NCI-H2196 treated with DMSO at 0.1 percent for 48 hours (cell line): ENCODE data around the gene SF3A2.
A peak's percentile ranks its signal among the peaks of the same experiment; 100 is the strongest.

ENCODE experiments used
- DNase-seq: peaks from one replicate; lab custom pipeline; 2025; ENCODE audit not compliant: unreplicated experiment; lab: John Stamatoyannopoulos, UW

Gene SF3A2

DNA sequence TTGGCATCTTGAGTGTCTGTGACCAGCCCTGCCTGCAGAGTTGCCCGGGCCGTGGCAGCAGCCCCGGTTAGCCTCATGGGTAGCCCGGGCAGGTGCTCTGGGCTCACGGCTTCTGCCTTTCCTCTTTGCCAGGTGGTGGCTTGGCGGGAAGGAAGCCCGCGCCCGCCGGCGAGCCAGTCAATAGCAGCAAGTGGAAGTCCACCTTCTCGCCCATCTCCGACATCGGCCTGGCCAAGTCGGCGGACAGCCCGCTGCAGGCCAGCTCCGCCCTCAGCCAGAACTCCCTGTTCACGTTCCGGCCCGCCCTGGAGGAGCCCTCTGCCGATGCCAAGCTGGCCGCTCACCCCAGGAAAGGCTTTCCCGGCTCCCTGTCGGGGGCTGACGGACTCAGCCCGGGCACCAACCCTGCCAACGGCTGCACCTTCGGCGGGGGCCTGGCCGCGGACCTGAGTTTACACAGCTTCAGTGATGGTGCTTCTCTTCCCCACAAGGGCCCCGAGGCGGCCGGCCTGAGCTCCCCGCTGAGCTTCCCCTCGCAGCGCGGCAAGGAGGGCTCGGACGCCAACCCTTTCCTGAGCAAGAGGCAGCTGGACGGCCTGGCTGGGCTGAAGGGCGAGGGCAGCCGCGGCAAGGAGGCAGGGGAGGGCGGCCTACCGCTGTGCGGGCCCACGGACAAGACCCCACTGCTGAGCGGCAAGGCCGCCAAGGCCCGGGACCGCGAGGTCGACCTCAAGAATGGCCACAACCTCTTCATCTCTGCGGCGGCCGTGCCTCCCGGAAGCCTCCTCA lies 10.4 kb upstream of the SF3A2 start:
- no peak for DNase-seq

DNA sequence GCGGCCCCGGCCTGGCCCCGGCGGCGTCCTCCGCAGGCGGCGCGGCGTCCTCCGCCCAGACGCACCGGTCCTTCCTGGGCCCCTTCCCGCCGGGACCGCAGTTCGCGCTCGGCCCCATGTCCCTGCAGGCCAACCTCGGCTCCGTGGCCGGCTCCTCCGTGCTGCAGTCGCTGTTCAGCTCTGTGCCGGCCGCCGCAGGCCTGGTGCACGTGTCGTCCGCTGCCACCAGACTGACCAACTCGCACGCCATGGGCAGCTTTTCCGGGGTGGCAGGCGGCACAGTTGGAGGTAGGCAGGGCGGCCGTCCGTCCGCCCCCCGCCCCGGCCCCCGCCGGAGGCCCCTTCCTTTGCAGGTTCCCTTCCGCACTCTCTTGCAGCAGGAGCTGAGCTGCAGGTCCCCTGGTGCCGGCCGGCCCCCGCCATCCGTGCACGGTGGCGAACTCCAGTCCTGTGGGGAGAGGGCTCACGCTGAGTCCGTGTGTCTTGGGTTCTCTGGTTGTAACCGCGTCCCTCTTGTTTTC lies 9.7 kb upstream of the SF3A2 start:
- no peak for DNase-seq

DNA sequence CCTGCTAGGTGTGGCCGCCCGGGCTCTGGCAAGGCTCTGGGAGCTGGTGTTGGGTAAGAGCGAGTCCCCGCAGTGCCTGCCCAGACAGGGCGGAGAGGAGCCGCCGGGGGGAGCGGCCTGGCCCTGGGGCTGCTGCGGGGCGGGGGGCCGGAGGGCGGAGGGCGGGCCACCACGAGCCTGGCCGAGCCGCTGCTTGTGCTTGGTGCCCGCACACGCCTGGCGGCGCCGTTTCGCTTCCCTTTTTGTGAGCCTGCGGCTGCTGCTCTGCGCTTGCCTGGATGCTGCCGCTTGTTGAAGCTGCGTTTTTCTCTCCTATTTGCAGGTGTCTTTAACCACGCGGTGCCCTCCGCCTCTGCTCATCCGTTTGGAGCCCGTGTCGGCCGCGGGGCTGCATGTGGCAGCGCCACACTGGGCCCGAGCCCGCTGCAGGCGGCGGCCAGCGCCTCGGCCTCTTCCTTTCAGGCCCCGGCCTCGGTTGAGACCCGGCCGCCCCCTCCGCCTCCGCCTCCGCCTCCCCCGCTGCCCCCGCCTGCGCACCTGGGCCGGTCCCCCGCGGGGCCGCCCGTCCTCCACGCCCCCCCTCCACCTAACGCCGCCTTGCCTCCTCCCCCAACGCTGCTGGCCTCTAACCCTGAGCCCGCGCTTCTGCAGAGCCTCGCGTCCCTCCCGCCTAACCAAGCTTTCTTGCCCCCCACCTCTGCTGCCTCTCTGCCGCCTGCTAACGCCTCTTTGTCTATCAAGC lies 9.0 kb upstream of the SF3A2 start:
- no peak for DNase-seq

DNA sequence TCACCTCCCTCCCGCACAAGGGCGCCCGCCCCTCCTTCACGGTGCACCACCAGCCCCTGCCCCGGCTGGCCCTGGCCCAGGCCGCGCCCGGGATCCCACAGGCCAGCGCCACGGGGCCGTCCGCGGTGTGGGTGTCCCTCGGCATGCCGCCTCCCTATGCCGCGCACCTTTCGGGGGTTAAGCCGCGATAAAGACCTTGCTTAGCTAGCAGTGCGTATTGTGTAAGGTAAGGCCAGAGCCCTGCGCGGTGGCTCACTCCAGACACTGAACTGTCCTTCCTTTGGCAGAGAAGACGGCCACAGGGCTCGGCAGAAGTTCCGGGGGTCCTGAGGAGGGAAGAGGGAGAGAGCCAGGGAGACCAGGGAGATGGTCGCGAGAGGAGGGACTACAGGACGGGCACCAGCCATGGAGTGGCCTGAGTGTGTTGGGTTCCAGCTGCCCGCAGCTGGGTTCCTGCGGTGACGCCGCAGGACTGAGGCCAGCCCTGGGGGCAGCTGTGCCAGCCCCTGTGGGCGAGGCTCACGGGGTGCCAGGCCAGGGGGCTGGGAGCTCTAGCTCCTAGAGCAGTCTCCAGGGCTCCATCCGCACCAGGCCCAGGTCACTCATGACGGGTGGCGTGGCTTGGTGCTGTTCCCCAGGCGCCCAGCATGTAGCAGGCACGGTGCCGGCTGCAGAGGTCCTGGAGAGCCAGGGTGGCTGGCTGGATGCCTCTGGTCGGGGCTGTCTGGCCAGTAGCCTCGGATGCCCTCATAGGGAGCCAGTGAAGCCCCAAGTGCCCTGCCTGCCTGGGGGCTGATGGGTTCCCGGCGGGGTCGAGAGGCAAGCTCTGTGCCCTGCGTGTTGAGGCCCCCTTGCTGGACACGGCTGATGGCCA lies 8.2 kb upstream of the SF3A2 start:
- no peak for DNase-seq

DNA sequence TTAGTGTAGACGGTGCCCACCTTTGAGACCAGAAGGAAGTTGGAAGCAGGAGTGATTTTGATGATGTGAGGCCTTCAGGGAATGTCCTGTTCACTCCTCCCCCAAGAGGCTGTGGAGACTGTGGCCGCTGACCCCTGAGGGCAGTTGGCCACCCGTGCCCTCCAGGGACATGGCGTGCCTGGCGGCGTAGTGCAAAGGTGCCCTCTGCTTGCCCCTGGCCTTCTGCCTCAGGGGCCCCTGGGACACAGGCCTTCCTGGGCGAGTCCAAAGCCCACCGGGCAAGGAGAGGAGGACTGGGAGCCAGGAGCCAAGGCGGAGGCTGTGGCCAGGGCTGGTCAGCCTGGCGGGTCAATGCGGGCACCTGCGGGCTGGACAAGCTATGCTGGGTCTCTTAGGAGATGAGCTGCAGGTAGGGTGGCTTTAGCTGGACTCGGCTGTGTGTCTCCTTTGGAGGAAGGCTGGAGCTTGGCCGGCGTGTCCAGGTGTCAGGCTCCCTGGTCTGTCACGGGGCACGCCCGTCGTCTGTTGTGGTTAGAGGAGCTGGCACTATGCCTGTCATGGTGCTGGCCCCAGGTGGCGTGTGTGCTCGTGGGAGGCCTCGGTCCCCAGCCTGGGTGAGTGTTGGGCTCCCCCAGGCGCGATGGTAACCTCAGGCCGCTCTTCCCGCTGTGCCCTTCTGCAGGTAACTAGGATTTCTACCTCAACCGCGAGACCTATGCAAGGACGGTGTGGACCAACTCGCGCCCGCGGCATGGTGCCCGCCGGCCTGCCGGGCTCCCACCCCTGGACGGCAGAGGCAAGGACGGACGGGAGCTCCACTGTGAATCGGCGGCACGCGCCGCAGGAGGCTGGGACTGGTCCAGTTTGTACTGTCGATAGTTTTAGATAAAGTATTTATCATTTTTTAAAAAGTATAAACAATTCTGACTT lies 7.3 kb upstream of the SF3A2 start:
- DNase-seq = no peak

DNA sequence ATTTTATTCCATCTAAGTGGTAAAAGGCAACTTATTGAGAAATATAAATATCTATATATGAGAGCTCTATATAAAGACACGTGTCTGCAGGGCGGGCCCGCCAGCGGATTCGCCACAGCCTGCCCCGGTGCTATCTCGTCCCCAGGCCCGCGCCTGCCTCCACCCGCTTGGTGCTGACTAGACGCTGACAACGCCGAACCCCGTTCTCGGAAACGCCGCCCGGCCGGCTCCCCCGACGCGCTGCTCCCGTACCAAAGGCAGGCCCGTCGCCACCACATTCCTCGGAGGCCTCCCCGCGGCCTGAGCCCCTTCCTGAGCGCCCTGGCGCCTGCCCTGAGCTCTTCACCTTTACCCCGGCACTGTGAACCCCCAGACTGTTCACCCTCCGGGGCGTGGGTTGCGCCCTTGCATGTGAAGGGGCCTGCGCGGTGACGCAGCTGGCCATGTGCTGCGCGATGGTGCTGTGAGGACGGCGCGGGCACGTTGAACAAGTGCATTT lies 6.5 kb upstream of the SF3A2 start:
- no peak for DNase-seq

DNA sequence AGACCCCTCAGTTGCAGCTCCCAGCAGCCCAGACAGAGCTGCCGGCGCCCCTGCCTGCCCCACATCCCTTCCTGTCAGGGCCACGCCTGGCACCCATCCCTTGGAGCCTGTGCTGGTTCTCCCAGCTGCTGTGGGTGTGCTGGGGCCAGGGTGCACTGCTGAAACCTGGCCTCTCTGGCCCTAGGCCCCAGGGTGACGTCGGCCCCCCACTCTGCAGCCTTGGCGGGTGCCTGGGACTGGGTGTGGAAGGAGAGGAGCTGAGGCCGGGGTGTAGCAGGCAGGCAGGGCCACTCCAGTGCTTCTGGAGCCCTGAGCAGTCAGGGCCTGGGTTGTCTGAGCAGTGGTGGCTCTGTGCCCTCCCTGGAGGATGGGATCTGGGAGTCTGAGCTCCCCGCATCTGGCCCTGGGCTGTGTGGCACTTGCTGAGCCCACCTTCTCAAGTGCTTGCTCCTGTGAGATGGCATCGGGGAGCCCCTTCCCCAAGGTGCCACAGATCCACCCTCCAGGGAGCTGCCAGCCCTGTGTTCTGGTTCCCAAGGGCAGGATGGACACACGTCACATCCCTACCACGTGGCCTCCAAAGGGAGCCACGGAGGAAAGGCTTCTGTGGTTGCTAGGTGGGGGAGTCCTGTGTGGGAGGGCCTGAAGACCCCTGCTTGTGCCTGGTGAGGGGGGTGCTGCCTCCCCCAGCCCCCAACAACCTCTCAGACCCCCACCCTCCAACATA lies 5.7 kb upstream of the SF3A2 start:
- DNase-seq = no peak

DNA sequence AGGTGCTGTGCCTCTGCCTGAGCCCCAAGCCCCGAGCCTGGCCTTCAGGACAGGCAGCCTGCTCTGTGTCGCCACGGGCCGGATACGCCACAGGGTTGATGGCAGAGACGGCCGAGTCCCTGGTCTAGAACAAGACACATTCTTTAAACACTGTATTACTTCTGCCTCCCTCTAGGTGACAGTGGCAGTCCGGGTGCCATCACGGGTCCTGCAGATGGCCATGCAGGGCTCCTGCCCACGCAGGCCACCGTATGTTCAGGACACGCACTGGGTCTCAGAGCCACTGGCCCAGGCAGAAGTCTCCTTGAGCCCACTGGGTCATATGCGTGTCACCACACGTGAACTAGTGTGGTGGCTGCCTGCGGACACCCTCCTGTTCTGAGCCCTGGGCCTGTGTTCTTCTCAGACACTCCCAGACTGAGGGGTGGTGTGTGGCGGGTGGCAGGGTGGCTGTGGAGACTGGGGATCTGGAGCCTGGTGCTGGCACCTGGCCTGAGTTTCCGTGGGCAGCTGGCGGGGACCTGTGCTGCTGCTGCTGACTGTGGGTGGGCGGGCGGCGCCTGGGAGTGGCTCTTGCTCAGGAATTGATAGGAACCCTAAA lies 4.9 kb upstream of the SF3A2 start:
- DNase-seq = no peak

DNA sequence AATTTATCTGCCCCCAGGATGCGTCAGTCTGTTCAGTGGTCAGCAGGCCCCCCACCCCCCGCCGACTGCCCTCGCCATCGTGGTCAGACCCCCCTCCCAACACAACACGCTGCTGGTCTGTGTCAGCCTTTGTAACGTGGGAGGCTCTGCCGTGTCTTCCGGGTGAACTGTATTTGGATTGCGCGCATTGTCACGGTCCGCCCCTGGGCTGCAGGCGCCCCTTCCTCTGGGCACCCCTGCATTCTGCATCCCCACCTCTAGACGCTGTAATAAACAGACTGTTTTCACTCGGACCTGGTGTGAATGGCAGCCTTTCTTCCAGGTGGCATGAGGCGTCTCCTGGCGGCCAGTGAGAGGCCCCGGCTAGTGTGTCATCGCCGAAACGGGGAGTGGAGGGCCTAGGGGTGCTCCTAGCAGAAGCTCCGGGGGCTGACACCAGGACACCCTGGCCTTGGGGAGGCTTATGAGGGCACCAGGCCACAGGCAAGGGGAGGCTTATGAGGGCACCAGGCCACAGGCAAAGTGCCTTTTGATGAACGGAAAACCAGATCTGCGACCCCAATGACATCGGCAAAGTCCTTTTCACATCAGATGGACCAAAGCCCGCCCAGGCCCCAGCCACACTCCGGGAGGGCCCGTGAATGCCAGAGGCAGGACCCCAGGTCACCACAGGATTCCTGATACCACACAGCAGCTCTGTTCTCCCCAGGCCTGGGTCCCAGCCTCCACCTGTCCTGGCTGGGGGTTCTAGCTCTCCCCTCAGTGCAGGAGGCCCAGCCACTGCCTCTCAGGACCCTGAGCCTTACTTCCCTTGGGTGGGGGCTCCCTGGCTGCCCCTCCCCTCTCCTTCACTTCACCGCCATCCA lies 4.1 kb upstream of the SF3A2 start:
- no peak for DNase-seq

DNA sequence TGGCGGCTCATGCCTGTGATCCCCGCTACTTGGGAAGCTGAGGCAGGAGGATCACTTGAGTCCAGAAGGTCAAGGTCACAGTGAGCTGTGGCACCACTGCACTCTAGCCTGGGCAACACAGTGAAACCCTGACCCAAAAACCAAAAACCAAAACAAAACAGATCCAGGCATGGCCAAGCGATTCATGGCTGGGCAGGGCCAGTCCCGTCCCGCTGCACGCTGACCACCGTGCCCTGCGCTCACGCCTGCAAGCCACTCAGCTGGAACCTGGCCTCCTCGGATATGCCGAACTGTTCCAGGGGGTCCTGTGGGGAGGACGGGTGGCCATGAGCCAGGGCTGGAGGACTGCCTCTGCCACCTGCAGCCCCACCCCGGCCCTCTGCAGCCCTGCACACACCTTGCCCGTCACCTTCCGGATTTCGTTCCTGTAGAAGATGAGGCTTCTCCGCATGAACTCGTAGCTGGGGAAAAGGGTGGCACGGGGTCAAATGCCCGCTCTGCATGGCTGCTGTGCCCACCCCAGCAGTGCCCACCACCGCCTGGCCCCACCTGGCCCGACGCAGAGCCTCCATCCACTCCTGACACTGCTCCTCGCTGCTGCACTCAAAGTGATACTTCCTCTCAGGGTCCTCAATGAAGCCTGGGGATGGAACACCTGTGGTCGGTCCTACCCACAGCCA lies 2.9 kb upstream of the SF3A2 start:
- DNase-seq = no peak

DNA sequence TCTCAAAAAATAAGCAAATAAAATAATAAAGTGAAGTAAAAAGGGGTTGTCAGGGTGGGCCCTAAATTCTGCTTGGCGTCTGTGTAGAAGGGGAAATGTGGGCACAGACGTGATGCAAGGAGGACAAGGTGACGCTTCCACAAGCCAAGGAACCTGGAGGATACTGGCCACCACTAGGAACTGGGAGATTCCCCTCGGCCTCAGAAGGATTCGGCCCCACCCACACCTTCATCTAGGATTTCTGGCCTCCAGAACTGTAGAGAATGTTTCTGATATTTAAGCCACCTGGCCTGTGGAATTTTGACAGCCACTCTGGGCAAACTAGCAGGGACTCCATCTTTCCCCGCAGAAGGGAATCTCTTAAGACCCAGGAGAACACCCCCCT lies 1.6 kb upstream of the SF3A2 start:
- peak; percentile 31 for DNase-seq

DNA sequence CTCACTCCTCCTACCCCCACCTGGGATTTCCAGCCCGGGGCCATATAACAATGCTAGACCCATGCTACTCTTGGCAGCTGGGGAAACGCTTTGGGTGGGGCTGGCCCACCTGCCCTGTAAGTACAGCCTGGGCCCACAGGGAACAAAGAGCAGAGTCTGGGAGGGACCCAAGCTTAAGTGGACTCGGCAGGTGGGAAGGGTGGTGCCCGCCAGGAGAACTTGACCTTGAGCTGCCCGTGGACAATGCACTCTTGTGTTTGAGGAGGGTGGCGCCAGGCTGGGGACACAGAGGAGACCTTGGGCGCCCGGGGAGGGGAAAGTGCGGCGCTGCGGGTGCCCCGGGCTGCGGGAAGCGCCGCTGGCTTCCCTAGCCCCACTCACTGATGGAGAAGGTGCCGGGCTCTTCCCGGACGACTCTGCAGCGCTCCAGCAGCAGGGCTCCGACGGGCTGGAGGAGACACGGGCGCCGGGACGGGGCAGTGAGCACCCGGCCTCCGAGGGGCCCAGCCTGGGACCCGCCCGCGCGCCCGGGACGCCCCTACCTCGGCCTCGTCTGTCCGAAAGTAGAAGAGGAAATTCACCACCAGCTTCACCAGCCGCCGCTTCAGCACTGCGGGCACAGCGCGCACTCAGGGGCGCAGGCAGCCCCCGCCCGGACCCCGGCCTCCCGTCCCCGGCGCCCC lies 1.1 kb upstream of the SF3A2 start:
- peak; percentile 47 for DNase-seq

DNA sequence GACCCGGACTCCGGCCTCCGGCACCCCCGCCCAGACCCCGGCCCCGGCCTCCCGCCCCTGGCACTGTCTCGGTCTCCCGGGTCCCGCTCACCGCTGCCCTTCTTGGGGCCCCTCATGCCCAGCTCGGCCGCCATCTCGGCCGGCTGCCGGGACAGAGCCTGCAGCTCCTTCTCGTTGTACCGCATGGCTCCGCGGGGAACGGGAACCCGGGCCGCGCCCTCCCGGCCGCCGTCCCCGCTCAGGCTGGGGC lies 635 bp upstream of the SF3A2 start:
- no peak for DNase-seq

DNA sequence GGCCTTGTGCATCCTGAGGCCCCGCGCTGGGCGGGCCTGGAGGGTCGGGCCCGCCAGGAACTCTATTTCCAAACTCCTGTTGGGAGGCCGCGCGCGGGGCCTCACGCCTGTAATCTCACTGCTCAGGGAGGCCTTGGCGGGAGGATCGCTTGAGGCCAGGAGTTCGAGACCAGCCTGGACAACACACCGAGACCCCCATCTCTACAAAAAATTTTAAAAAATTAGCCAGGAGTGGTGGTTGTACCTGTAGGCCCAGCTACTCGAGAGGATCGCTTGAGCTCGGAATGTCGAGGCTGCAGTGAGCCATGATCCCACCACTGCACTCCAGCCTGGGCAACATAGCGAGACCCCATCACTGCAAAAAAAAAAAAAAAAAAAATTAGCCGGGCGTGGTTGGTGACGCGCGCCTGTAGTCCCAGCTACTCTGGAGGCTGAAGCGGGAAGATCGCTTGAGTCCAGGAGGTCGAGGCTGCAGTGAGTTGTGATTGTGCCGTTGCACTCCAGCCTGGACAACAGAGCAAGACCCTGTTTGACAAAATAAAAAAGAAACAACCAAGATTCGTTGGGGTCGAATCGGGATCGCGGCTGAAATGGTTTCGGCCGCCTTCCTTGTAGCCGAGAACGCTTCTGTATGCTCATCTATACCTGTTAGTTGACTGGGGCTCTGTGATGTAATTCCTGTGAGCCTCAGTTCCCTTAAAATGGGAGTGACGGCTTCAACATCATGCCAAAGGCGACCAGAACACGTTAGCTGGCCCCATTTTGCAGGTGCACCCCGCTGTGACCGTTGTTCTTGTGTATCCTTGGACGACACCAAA lies 636 bp downstream of the SF3A2 start:
- DNase-seq = no peak

DNA sequence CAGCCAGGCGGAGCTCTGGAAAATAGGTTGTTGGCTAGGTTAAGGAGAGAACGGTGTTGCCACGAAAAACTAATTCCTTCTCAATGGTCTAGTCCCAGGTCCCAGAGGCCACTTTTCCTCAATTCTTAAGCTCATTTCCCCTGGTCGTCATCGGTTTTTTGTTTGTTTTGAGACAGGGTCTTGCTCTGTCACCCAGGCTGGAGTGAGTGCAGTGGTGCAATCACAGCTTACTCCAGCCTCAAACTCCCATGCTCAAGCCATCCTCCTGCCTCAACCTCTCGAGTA lies 1.2 kb downstream of the SF3A2 start:
- DNase-seq = no peak

DNA sequence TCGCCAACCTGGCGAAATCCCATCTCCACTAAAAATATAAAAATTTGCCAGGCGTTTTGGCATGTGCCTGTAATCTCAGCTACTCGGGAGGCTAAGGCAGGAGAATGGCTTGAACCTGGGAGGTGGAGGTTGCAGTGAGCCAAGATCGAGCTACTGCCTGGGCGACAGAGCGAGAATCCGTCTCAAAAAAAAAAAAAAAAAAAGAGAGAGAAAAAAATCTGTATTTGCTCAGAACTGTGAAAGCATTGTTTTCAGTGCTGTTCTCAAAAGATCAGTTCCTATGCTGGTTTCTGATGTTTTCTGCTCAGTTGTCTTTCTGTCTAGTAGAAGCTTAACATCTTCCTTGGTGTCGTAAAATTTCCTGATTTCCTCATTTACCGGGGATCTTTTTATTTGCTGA lies 2.5 kb downstream of the SF3A2 start:
- no peak for DNase-seq
